HG03520 (cell line): ENCODE data around the gene FIG4.
"Not testable (repeated sequence)": the region's sequence is repeated elsewhere in the genome, so short reads cannot be mapped to it uniquely, and the experiment has no call there.

Source experiments
- ATAC-seq: cut with Tn5 transposase; IDR thresholded peaks from one replicate; pipeline ENCODE4 v1.9.1; 2021; ENCODE audit warnings: mild to moderate bottlenecking, moderate library complexity; ENCODE audit not compliant: unreplicated experiment

FIG4 gene

DNA sequence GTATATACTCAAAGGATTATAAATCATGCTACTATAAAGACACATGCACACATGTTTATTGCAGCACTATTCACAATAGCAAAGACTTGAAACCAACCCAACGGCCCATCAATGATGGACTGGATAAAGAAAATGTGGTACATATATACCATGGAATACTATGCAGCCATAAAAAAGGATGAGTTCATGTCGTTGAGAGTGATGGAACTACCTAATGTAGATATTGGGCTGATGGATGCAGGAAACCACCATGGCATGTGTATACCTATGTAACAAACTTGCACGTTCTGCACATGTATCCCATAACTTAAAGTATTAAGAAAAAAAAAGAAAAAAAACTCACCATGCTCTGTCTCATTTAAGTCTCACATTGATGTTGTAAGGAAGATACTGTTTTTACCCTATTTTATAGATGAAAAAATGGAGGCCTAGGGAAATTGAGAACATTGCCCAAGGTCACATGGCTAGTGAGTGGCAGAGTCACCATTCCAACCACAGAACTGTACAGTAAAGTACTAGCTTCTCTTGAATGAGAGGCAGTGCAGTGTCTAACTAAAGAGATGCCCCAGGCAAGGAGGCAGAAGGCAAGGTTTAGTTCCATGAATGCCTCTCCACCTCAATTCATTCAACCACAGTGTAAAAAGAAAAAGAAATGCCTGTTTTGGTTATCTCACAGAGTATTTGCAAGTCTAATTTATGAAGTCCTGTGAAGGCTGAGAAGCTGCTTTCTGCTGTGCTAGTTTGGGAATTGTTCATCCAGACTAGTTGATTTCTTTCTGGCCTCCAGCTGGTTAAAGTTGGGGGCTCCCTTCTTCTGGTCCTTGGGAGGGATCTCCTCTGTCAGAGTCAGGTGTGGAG lies 68.2 kb downstream of the FIG4 start:
- ATAC-seq = no peak

DNA sequence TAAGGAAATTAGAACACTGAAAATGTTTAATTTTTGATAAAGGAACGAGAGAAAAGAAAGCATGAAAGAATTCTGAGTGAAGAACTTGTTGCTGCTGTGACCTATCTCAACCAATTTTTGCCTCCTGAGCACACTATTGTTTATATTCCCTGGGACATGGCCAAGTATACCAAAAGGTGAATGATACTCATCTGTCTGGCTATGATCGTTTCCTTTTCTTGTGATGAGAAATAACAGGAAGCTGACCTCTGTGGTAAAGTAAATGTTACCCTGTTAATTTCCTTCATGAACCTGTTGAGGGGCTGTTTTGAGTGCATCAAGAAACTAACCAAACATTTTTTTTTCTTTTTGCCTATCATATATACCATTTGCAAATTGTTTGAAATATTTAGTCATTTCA lies 69.1 kb downstream of the FIG4 start:
- no peak for ATAC-seq

- ATAC-seq = no peak
These were observed 71.1 kb downstream of the FIG4 start for GRCh38 chr6:109762166-109762565.

- no peak for ATAC-seq
These were observed 71.8 kb downstream of the FIG4 start for GRCh38 chr6:109762769-109763441.

- no peak for ATAC-seq
These were observed 75.1 kb downstream of the FIG4 start for GRCh38 chr6:109766167-109766566.

GRCh38 chr6:109767961-109768360 lies 76.9 kb downstream of the FIG4 start:
- no peak for ATAC-seq

DNA sequence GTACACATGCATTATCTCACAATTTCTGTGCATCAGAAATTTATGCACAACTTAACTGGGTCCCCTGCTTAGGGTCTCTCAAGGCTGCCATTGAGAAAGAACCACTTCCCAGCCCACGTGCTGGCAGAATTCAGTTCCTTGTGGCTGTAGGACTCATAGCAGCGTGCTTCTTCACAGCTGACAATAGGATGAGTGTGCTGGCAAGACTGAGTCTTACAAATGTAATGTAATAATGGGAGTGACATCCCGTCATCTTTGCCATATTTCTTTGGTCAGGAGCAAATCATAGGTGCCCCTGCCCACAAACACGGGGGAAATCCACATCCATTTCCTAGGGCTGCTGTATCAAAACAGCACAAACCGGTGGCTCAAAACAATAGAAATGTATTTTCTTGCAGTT lies 77.4 kb downstream of the FIG4 start:
- no peak for ATAC-seq

- no peak for ATAC-seq
These were observed 78.1 kb downstream of the FIG4 start for GRCh38 chr6:109769213-109769612.

DNA sequence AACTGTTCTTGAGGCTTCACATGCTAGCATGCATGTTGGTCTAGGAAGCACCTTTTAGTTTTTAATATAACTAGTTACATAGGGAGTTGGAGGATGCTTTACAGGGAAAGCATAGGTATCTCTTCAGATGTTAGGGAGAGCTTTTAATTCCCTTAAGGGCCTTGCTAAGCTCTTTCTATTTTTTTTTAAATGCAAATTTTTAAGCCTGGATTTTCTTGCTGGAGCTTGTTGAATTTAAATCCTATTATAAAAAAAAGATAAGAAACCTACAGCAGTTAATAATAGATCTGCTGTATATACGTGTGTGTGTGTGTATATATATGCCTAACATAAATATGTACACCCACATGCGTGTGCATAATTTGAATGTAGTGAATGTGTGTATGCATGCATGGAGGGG lies 79.0 kb downstream of the FIG4 start:
- no peak for ATAC-seq

- ATAC-seq = no peak
These were observed 79.7 kb downstream of the FIG4 start for GRCh38 chr6:109770779-109771178.

DNA sequence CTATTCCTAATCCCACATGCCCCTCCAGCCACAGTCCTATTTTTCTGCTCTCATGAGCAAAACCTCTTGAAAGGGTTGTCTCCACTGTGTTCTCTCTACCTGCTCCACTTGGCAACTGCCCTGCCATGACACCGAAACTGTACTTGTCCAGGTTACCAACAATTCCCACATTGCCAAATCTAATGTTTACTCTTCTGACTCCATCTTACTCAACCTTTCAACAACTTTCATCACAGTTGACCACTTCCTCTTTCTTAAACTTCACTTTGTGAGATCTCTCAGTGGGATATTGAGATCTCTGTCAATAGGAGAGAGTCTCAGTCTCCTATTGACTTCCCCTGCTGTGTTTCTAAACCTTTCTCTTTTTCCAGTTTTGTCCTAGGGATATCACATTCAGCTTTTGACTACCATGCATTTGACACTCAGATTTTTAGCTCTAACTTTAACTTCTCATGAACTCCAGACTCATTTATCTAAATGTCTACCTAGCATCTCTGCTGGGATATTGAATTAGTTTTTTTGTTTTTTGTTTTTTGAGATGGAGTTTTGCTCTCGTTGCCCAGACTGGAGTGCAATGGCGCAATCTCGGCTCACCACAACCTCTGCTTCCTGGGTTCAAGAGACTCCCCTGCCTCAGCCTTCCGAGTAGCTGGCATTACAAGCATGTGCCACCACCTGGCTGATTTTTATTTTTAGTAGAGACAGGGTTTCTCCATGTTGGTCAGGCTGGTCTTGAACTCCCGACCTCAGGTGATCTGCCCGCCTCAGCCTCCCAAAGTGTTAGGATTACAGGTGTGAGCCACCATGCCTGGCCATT lies 81.1 kb downstream of the FIG4 start:
- ATAC-seq = not testable (repeated sequence)

DNA sequence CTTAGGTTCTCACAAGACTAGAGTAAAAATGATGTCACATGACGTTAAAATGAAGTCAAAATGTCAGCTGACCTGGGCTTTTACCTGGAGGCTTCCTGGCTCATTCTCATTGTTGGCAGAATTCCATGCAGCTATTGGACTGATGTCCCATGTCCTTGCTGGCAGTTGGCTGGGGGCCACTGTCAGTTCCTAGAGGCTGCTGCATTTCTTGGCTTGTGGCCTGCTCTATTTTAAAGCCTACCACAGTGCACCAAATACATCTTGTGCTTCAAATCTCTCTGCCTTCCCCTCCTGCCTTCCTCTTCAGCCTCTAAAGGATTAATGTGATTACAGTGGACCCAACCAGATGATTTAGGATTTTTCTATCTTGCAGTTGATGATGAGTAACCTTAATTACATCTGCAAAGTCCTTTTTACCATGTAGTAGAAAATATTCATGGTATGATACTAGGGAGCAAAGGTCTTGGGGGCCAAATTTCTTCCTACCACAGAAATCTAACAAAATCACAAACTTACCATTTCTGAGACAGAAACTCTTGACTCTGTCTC lies 81.9 kb downstream of the FIG4 start:
- no peak for ATAC-seq

- ATAC-seq = no peak
These were observed 89.9 kb downstream of the FIG4 start for GRCh38 chr6:109781001-109781400.

DNA sequence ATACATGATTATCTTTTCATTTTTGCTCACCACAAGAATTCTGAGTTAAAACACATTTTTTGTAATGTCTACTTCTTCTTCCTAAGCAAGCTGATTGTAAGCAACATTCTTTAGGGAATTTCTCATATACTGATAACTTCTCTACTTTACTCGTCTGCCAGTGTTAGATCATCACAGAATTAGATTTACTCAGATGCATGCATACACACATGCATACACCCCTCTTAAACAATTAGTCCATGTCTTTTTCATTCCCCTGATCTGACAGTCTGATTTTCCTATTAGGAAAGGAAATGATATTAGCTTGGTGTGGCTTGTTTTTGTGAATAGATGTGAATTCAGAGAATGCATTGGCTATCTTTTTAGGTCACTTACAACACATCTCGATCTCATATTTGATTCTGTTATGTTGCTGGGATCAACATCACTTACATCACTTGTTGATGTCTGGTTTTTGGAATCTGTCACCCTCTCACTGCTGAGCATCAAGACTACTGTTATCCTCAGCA lies 91.4 kb downstream of the FIG4 start:
- no peak for ATAC-seq

GRCh38 chr6:109783250-109783986 lies 92.3 kb downstream of the FIG4 start:
- ATAC-seq = no peak

DNA sequence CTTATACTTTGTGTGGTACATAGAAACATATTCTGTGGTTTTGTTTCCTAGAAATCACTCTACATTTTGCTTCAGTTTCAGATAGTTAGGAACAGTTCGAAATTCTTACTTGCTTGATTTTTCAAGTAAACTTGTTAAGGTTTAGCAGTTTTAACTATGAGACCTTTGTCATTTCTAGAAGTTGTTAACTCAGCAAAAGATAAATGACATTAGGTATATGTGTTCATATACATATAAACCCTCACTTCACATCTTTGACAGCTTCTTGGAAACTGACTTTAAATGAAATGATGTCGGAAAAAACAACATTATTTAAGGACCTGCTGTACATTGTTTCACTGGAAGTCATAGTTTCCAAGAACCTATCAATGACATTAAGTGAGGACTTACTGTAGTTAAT lies 96.2 kb downstream of the FIG4 start:
- ATAC-seq = no peak

DNA sequence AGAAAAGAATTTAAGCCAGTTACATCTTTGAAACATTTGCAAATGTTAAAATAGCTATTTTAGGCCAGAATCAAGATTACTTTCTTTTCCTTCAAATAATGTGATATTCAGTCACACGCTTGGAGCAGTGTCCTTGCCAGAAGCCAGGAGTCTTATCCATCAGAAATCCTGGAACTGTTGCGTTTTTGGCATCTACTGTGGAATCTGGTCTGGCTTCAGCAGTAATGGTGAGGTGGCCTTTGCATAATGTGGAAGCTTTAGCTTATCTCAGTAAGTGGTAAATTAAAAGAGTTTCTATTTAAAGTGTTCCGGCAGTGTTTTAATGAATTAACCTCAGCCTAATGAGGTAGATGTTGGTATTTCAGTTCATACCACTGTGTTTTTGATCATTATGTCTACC lies 97.6 kb downstream of the FIG4 start:
- no peak for ATAC-seq

DNA sequence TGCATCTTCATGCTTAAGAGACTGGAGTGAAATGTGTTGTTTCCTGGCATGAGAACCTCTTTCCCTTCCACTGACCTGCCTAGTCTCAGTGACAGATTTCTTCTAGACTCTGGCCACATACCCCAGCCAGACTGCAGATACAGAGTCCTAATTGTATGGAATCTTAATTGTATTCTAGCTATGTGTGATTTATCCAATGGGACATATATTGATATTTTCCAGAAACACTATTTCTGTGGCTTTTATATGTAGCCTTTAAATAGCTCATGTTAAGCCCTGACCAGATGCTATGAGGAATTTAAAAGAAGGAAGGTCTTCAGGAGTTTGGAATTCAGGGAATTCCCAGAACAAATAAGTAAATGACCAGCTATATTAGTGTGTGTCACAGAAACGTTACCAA lies 99.0 kb downstream of the FIG4 start:
- no peak for ATAC-seq

- no peak for ATAC-seq
These were observed 100.2 kb downstream of the FIG4 start for GRCh38 chr6:109791301-109791700.

- ATAC-seq = no peak
These were observed 101.9 kb downstream of the FIG4 start for GRCh38 chr6:109793021-109793420.
